Measurements from ENCODE around the gene SLC22A3.

DNA sequence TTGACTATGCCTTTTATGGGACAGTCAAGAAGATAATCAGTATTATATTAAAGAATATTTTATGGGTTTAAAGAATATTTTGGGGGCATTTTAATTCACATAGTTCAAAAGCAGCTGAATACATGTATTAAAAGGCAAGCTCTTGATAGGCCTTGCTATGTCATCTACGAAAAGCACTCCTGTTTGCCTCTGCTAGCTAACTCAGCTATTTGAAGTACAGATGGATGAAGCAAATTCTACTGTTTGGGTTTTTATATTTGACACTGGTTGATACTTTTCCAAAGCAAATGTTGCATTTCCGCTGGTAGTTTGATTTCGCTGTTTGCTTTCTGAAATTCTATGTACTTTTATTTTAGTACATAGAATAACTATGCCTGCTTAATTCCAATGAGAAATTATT, 47.0 kb downstream of the SLC22A3 start:
- TF ChIP-seq, protein P1, sequence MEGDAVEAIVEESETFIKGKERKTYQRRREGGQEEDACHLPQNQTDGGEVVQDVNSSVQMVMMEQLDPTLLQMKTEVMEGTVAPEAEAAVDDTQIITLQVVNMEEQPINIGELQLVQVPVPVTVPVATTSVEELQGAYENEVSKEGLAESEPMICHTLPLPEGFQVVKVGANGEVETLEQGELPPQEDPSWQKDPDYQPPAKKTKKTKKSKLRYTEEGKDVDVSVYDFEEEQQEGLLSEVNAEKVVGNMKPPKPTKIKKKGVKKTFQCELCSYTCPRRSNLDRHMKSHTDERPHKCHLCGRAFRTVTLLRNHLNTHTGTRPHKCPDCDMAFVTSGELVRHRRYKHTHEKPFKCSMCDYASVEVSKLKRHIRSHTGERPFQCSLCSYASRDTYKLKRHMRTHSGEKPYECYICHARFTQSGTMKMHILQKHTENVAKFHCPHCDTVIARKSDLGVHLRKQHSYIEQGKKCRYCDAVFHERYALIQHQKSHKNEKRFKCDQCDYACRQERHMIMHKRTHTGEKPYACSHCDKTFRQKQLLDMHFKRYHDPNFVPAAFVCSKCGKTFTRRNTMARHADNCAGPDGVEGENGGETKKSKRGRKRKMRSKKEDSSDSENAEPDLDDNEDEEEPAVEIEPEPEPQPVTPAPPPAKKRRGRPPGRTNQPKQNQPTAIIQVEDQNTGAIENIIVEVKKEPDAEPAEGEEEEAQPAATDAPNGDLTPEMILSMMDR (conservative IDR thresholded peaks at IDR 0.05 in 1 of 2, IDR thresholded peaks at IDR 0.05 in 1 of 2; ENCODE audit: low read depth in 1 of 2, low read length in 2 of 2): no peak
- TF ChIP-seq EZH2 (IDR thresholded peaks at IDR 0.05; ENCODE audit: low read length, missing control alignments): no peak

All from fibroblast of lung (primary cell).